PC-3 (cell line): ENCODE measurements around the gene WDR48. TPM values are rescaled to one million over a fixed set of nuclear protein-coding genes. Genes with fewer than 3 reads are reported as not detected.

Experiments used
- ATAC-seq: fragments of 200-7000 bp; cut with Tn5 transposase; 2 replicates; pipeline ENCODE4 v1.9.1; 2020; ENCODE audit warnings: mild to moderate bottlenecking, moderate library complexity
- BruUV-seq: library from RNA; stranded (reverse); fragments of 400-500 nt; replicated peaks from 2 replicates; lab custom pipeline; 2021; lab: Mats Ljungman, UMichigan
- CTCF ChIA-PET: fragments of 300-600 bp; sonication (Branson Sonifier 250); formaldehyde crosslinking; loops from one replicate; lab custom pipeline; 2022; ENCODE audit warnings: antibody characterized with exemption; lab: Charles Lee
- POLR2A ChIA-PET: fragments of 300-600 bp; sonication (Branson Sonifier 250); formaldehyde crosslinking; loops from one replicate; lab custom pipeline; 2022; ENCODE audit warnings: antibody characterized with exemption; ENCODE audit not compliant: unreplicated experiment; lab: Charles Lee
- DNase-seq: peaks from one replicate; pipeline ENCODE4 v3.0.0-alpha.2; 2015
- H2AFZ ChIP-seq: fragments of 300-600 bp; sonication (generic); 2 replicates; pipeline ENCODE4 v1.6.0; 2016; ENCODE audit warnings: antibody characterized with exemption, low read length
- H3F3A ChIP-seq: fragments of 300-600 bp; sonication (generic); one replicate; pipeline ENCODE4 v1.6.0; 2017; ENCODE audit warnings: antibody characterized with exemption, low read length, control low read depth, mild to moderate bottlenecking; ENCODE audit not compliant: unreplicated experiment
- H3K27ac ChIP-seq: fragments of 300-600 bp; sonication (generic); 2 replicates; pipeline ENCODE4 v1.5.1; 2016; ENCODE audit warnings: mild to moderate bottlenecking, low read length
- H3K27me3 ChIP-seq: fragments of 300-600 bp; sonication (generic); 2 replicates; pipeline ENCODE4 v1.6.1; 2016; ENCODE audit warnings: low read length, mixed read lengths
- H3K36me3 ChIP-seq: fragments of 300-600 bp; sonication (generic); 2 replicates; pipeline ENCODE4 v1.6.1; 2016; ENCODE audit warnings: low read depth, mixed run types, low read length, mixed read lengths
- H3K4me1 ChIP-seq: fragments of 300-600 bp; sonication (generic); 2 replicates; pipeline ENCODE4 v1.5.1; 2016; ENCODE audit warnings: low read length; ENCODE audit not compliant: insufficient read depth
- H3K4me2 ChIP-seq: fragments of 300-600 bp; sonication (generic); 2 replicates; pipeline ENCODE4 v1.6.0; 2016; ENCODE audit warnings: low read length
- H3K4me3 ChIP-seq: fragments of 300-600 bp; sonication (generic); 2 replicates; pipeline ENCODE4 v1.5.1; 2016; ENCODE audit warnings: mild to moderate bottlenecking, low read length, mixed read lengths
- H3K79me2 ChIP-seq: fragments of 300-600 bp; sonication (generic); 2 replicates; pipeline ENCODE4 v1.6.1; 2017; ENCODE audit warnings: low read length, mixed read lengths
- H3K9ac ChIP-seq: fragments of 300-600 bp; sonication (generic); 2 replicates; pipeline ENCODE4 v1.6.0; 2016; ENCODE audit warnings: mild to moderate bottlenecking, low read length
- H3K9me2 ChIP-seq: fragments of 300-600 bp; sonication (generic); replicated peaks from 2 replicates; pipeline ENCODE4 v1.6.1; 2016; ENCODE audit warnings: mixed run types, low read length, mixed read lengths
- H3K9me3 ChIP-seq: fragments of 300-600 bp; sonication (generic); 2 replicates; pipeline ENCODE4 v1.6.1; 2016; ENCODE audit warnings: low read length, mixed read lengths
- H4K20me1 ChIP-seq: fragments of 300-600 bp; sonication (generic); 2 replicates; pipeline ENCODE4 v1.6.1; 2016; ENCODE audit warnings: low read length, mixed read lengths
- CTCF ChIP-seq: fragments of 300-600 bp; sonication (generic); conservative IDR thresholded peaks from 2 replicates; pipeline ENCODE4 v1.5.1; 2017; ENCODE audit warnings: antibody characterized with exemption, low read depth, mild to moderate bottlenecking, low read length
- EZH2 ChIP-seq: fragments of 300-600 bp; sonication (generic); IDR thresholded peaks from one replicate; pipeline ENCODE4 v1.6.1; 2017; ENCODE audit warnings: antibody characterized with exemption, mild to moderate bottlenecking, low read length; ENCODE audit not compliant: unreplicated experiment
- EZH2phosphoT487 ChIP-seq: fragments of 300-600 bp; sonication (generic); IDR thresholded peaks from 2 replicates; pipeline ENCODE4 v1.6.1; 2018; ENCODE audit warnings: mild to moderate bottlenecking, antibody characterized with exemption, low read length, borderline replicate concordance
- intact Hi-C: fragments of 100-400 bp; cut with micrococcal nuclease; formaldehyde crosslinking; loops from 2 replicates; pipeline ENCODE4 v1.9.0; 2023
- total RNA-seq: library from RNA; depleted of rRNA; stranded (reverse); fragments of >200 nt; gene quantifications from 2 replicates; pipeline ENCODE4 v1.2.3, GENCODE V29; 2014

The WDR48 gene
- total RNA-seq, 1 experiment from 2014 or later = 21.0 TPM

DNA sequence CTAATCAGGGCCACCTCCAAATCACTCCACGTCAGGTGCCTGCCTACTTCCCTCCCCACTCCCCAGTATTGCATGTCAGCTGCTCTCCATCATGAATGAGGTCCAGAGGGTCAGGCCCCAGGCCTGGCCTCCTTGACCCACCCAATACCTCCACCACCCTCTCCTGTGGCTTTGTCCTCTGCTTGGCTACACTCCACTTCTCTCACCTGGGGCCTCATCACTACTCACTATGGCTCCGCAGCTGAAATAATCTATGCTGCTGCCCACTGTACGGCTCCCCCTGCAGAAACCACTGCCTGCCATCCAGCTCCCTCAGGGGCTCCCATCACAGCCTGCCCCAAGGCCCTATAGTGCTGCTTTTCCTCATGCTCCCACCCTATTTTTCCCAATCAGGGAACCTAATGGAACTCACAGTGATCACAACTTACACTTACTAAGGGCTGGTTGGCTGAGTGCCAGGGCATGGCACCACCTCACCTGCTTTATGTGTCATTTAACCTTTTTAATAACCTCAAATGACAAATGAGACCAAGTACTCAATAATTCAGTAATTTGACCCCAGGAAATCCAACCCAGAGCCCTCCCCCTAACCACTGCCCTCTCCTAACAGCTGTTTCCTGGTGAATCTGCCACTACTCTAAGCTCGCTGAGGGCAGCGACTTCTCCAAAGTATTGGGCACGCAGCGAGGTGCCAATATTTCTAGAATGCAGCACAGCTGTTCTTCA lies 53.3 kb downstream of the WDR48 start:
- Histone ChIP-seq H3K79me2 (peaks cover 42% of the 10 kb centered on the region), H3K4me2 (peak overlapping the region; percentile 99)

DNA sequence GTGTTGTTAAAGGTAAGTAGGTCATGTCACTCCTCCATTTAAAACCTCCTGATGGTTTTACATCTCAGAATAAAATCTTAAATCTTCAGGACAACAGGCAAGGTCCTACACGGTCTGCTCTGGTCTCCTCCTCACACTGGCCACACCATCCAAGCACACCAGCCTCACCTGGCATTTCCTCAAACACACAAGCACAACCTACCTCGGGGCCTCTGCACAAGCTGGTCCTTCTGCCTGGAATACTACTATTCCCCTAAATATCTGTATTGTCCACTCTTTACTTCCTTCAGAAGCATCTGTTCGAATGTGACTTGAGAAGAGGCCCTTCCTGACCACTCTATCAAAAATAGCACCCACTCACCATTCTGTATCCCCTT lies 53.9 kb downstream of the WDR48 start:
- H3K9me2 ChIP-seq = no peaks in the 10 kb centered on the region
- POLR2A ChIA-PET = no interaction called here
- no TSS peak for BruUV-seq
- ATAC-seq (no peak), DNase-seq (no peak)
- no peaks in the 10 kb centered on the region for H3K9me3 ChIP-seq
- no peaks in the 10 kb centered on the region for H3K27me3 ChIP-seq
- H4K20me1 ChIP-seq = peaks cover 16% of the 10 kb centered on the region; the same call in 1 of the 2 replicates
- no peaks in the 10 kb centered on the region for H3F3A ChIP-seq
- TF ChIP-seq EZH2 (no peak), CTCF (no peak), EZH2phosphoT487 (no peak)
- peak overlapping the region; percentile 94; the same call in 1 of the 2 replicates for H3K4me3 ChIP-seq
- peaks cover 24% of the 10 kb centered on the region for H3K4me1 ChIP-seq
- peaks cover 42% of the 10 kb centered on the region for H3K79me2 ChIP-seq
- no peak overlapping the region for H3K9ac ChIP-seq
- CTCF ChIA-PET = no interaction called here
- H3K27ac ChIP-seq = no peak overlapping the region
- intact Hi-C loops = loop anchor here (2.0 kb wide), 1 partner anchor 75 kb away; no protein-coding TSS in a partner anchor
- peak overlapping the region; percentile 99 for H3K4me2 ChIP-seq
- H3K36me3 ChIP-seq = no peaks in the 10 kb centered on the region; the same call in 1 of the 2 replicates
- H2AFZ ChIP-seq = no peak overlapping the region

More for the DNA sequence above, 53.3 kb downstream of the WDR48 start:
- Histone ChIP-seq H3K9me3 (no peaks in the 10 kb centered on the region), H3K27me3 (no peaks in the 10 kb centered on the region), H4K20me1 (peaks cover 19% of the 10 kb centered on the region; the same call in 1 of the 2 replicates), H3K9ac (no peak overlapping the region), H3K36me3 (peaks cover under 1% of the 10 kb centered on the region; the same call in 1 of the 2 replicates), H3K9me2 (no peaks in the 10 kb centered on the region), H2AFZ (no peak overlapping the region), H3F3A (no peaks in the 10 kb centered on the region), H3K27ac (no peak overlapping the region), H3K4me1 (peaks cover 24% of the 10 kb centered on the region), H3K4me3 (no peak overlapping the region)
- DNase-seq (peak; percentile 32), ATAC-seq (no peak)
- BruUV-seq = no TSS peak
- TF ChIP-seq CTCF (no peak), EZH2 (no peak), EZH2phosphoT487 (no peak)
- POLR2A ChIA-PET = no interaction called here
- intact Hi-C loops = no loop called here
- CTCF ChIA-PET = no interaction called here
